Fibroblast of villous mesenchyme (primary cell): Measurements from ENCODE around the gene JMJD1C. TPM values are rescaled to one million over a fixed set of nuclear protein-coding genes. Genes with fewer than 3 reads are reported as not detected.
"Not testable (repeated sequence)": the region's sequence is repeated elsewhere in the genome, so short reads cannot be mapped to it uniquely, and the experiment has no call there.

Source experiments
- DNase-seq: peaks from one replicate; pipeline ENCODE4 v3.0.0-alpha.2; 2010; ENCODE audit warnings: low read depth
- H3K4me3 ChIP-seq: 2 replicates; pipeline ENCODE4 v1.5.1; 2011; ENCODE audit warnings: low read depth, mild to moderate bottlenecking, low read length
- CTCF ChIP-seq: IDR thresholded peaks from 2 replicates; pipeline ENCODE4 v1.5.1; 2012; ENCODE audit warnings: low read depth, mild to moderate bottlenecking, low read length; ENCODE audit not compliant: insufficient read depth
- total RNA-seq: library from RNA; depleted of rRNA; stranded (reverse); fragments of >200 nt; gene quantifications from 2 replicates; pipeline ENCODE4 v1.2.3, GENCODE V29; 2012

The JMJD1C gene
- total RNA-seq, 1 donor, result 98.4 TPM

DNA sequence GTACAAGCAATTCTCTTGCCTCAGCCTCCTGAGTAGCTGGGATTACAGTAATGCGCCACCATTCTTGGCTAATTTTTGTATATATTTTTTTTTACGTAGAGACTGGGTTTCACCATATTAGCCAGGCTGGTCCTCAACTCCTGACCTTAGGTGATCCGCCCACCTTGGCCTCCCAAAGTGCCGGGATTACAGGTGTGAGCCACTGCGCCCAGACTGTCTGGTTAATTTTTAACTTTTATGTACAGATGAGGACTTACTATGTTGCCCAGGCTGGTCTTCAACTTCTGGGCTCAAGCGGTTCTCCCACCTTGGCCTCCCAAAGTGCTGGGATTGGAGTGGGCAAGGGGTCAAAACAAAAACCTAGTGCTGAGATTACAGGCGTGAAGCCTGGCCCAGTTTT lies 101.8 kb downstream of the JMJD1C start:
- no peak for DNase-seq
- no peak overlapping the region for H3K4me3 ChIP-seq
- TF ChIP-seq CTCF, result no peak

DNA sequence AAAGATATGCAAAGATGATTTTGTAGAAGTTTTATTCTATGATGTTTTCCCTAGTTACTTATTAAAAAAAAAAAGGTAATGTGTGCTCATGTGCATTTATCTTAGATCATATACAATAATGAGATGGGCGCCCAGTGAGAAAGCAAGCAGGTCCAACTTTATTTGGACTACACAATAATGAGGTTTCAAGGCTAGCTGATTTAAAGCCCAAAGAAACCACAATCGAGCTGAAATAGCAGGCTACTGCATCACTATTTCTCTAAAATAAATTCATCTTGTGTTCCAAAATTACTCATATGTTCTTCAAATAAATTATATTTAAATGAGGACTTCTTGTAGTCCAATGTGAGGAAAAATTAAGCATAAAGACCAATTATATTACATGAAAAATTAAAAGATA lies 110.1 kb downstream of the JMJD1C start:
- no peak overlapping the region for H3K4me3 ChIP-seq
- no peak for DNase-seq
- no peak for TF ChIP-seq CTCF

DNA sequence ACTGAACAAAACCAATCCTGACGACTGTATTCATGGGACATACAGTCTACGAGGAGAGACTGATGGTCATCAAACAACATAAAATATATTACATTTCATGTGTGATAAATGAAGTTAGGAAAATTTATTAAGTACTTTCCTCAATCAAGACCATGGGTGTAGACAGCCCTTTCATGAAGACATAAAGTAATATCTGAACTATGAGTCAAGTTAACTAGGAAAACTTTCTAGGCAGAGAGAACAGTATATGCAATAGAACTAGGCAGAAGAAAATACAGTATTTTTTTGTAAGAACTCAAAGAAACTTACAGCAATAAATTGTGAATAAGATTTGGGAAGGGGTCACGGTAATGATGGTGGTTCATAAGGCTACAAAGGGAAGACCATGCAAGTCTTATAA lies 112.8 kb downstream of the JMJD1C start:
- no peak for TF ChIP-seq CTCF
- no peak overlapping the region for H3K4me3 ChIP-seq
- no peak for DNase-seq

DNA sequence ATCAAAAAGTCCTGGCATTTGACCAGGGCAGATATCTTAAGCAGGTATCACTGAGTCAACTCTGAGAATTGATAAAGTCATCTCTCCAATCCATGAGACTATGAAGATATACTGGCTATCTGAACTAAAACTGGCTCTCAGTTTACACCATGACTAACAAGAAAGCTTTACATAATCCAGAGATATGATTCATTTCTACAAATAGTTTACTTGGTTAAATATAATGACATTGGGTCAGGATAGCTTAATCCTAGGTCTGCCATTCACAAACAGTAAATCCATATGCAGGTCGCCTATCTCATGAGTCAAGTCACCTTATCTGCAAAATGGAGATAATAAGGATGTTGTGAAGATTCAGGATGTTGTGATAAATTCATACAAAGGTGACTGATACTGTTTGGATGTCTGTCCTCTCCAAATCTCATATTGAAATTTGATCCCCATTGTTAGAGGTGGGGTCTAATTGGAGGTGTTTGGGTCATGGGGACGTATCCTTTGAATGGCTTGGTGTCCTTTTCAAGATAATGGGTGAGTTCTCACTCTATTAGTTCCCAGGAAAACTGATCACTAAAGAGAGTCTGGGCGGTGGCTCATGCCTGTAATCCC lies 117.4 kb downstream of the JMJD1C start:
- TF ChIP-seq CTCF, result no peak
- peak; percentile 18 for DNase-seq
- no peak overlapping the region for H3K4me3 ChIP-seq

DNA sequence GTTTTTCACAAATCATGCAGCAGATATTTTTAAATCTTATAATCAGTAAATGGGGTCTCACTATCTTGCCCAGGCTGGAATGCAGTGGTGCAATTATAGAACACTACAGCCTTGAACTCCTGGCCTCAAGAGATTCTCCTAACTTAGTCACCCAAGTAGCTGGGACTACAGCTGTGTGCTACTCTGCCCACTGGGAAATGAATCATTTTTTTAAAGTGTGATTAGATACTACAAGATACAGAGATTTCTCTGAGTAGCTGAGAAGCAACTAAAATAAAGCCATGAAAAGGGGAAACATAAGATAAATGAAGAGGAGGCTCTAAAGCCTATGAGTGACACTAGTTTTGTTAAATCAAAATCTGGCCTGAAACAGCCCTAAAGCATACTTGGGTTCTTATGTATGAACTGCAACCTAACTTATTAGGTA lies 119.7 kb downstream of the JMJD1C start:
- no peak overlapping the region for H3K4me3 ChIP-seq
- no peak for TF ChIP-seq CTCF
- DNase-seq, result peak; percentile 28

GRCh38 chr10:63344269-63344668 lies 121.5 kb downstream of the JMJD1C start:
- DNase-seq, result no peak
- no peak for TF ChIP-seq CTCF
- no peak overlapping the region for H3K4me3 ChIP-seq

DNA sequence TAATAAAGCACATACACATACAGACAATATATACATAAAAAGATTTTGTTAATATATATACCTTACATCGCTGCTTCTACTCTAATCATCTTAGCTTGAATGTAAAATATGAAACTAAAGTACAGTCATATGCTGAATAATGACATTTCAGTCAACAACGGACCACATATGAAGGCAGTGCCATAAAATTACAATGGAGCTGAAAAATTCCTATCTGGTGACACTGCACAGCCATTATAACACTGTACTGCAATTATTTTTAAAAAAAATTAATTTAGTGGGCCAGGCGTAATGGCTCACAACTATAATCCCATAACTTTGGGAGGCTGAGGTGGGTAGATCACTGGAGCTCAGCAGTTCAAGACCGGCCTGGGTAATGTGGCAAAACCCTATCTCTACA lies 122.3 kb downstream of the JMJD1C start:
- DNase-seq, result no peak
- TF ChIP-seq CTCF, result no peak

DNA sequence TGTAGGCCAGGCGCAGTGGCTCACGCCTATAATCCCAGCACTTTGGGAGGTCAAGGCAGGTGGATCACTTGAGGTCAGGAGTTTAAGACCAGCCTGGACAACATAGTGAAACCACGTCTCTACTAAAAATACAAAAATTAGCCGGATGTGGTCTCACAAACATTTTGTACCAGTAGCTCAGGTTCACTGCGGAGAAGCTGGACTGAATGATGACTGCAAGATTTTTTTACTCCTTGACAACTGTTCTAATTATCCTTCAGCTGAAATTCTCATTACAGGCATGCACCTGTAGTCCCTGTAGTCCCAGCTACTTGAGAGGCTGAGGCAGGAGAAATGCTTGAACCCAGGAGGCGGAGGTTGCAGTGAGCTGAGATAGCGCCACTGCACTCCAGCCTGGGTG lies 126.1 kb downstream of the JMJD1C start:
- H3K4me3 ChIP-seq, DNase-seq: not testable (repeated sequence)

More for the DNA sequence above, 122.3 kb downstream of the JMJD1C start:
- H3K4me3 ChIP-seq, result no peak overlapping the region
